ENCODE results near the gene CCDC40.
"Not testable (repeated sequence)": the region's sequence is repeated elsewhere in the genome, so short reads cannot be mapped to it uniquely, and the experiment has no call there.

CCDC40 gene

GRCh38 chr17:80087346-80088265 lies 51.2 kb downstream of the CCDC40 start:
- no peak for DNase-seq

GRCh38 chr17:80089762-80090161 lies 53.3 kb downstream of the CCDC40 start:
- DNase-seq: no peak

- not testable (repeated sequence) for DNase-seq
Measured at GRCh38 chr17:80090164-80090563, 53.7 kb downstream of the CCDC40 start.

GRCh38 chr17:80091376-80091775 lies 54.9 kb downstream of the CCDC40 start:
- no peak for DNase-seq

- peak in 1 of 2 donors; percentile 54 for DNase-seq
Measured at GRCh38 chr17:80092959-80093358, 56.5 kb downstream of the CCDC40 start.

- DNase-seq: no peak
Measured at GRCh38 chr17:80095038-80095843, 58.8 kb downstream of the CCDC40 start.

GRCh38 chr17:80095844-80096475 lies 59.5 kb downstream of the CCDC40 start:
- DNase-seq: no peak

- no peak for DNase-seq
Measured at GRCh38 chr17:80096561-80097021, 60.1 kb downstream of the CCDC40 start.

GRCh38 chr17:80097127-80097621 lies 60.7 kb downstream of the CCDC40 start:
- DNase-seq: no peak

- no peak for DNase-seq
Measured at GRCh38 chr17:80097844-80098691, 61.6 kb downstream of the CCDC40 start.

- DNase-seq: no peak
Measured at GRCh38 chr17:80099291-80100034, 63.0 kb downstream of the CCDC40 start.

GRCh38 chr17:80100035-80100323 lies 63.5 kb downstream of the CCDC40 start:
- DNase-seq: no peak

- DNase-seq: peak; percentile 90 to 91
Measured at GRCh38 chr17:80101011-80101945, 64.8 kb downstream of the CCDC40 start, which contains the start of gene GAA. GAA (plus strand) TSS chr17:80101581; CDS start chr17:80104587, 3,006 bp downstream.

GRCh38 chr17:80101946-80102663 lies 65.7 kb downstream of the CCDC40 start:
- DNase-seq: peak; percentile 5 to 28

GRCh38 chr17:80102664-80103448 lies 66.4 kb downstream of the CCDC40 start:
- no peak for DNase-seq

- no peak for DNase-seq
Measured at GRCh38 chr17:80103449-80104085, 67.1 kb downstream of the CCDC40 start.

- DNase-seq: no peak
Measured at GRCh38 chr17:80104321-80104955, 68.0 kb downstream of the CCDC40 start.

- DNase-seq: no peak
Measured at GRCh38 chr17:80104956-80105375, 68.5 kb downstream of the CCDC40 start.
